PFSK-1 (cell line): Measurements from ENCODE around the gene KLHDC3. TPM values are rescaled to one million over a fixed set of nuclear protein-coding genes. Genes with fewer than 3 reads are reported as not detected.

Source experiments
- FOXP2 ChIP-seq: optimal IDR thresholded peaks from 2 replicates; pipeline ENCODE3; 2011; ENCODE audit warnings: borderline replicate concordance, control low read depth, inconsistent platforms; ENCODE audit not compliant: insufficient read depth; ENCODE audit errors: extremely low read length, extremely low read depth
- POLR2AphosphoS5 ChIP-seq: IDR thresholded peaks from 2 replicates; pipeline ENCODE4 v1.6.1; 2012; ENCODE audit warnings: low read depth, mild to moderate bottlenecking, control low read depth, low read length, moderate library complexity
- SIN3A ChIP-seq: IDR thresholded peaks from 2 replicates; pipeline ENCODE4 v1.6.1; 2012; ENCODE audit warnings: mild to moderate bottlenecking, low read length, moderate library complexity, borderline replicate concordance; ENCODE audit not compliant: insufficient read depth
- TAF1 ChIP-seq: IDR thresholded peaks from 2 replicates; pipeline ENCODE4 v1.6.1; 2012; ENCODE audit warnings: low read length, control low read depth, borderline replicate concordance; ENCODE audit not compliant: insufficient read depth
- polyA plus RNA-seq: library from polyadenylated mRNA; unstranded; fragments of >200 nt; gene quantifications from one replicate; pipeline ENCODE4 v1.2.1, GENCODE V29; 2012; ENCODE audit warnings: low read depth, missing spikeins; ENCODE audit not compliant: insufficient read length
- TF ChIP-seq, protein P1 (sequence below), 2 experiments: IDR thresholded peaks; 2 replicates each; pipeline versions ENCODE4 v1.6.1 to v1.8.0; 2011 to 2012; ENCODE audit warnings: low read depth in 2 of 2, low read length in 2 of 2, control low read depth in 1 of 2, inconsistent platforms in 1 of 2, mild to moderate bottlenecking in 1 of 2, moderate library complexity in 1 of 2; ENCODE audit not compliant: insufficient read depth in 1 of 2

The KLHDC3 gene, protein sequence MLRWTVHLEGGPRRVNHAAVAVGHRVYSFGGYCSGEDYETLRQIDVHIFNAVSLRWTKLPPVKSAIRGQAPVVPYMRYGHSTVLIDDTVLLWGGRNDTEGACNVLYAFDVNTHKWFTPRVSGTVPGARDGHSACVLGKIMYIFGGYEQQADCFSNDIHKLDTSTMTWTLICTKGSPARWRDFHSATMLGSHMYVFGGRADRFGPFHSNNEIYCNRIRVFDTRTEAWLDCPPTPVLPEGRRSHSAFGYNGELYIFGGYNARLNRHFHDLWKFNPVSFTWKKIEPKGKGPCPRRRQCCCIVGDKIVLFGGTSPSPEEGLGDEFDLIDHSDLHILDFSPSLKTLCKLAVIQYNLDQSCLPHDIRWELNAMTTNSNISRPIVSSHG
- polyA plus RNA-seq: 88.9 TPM

DNA sequence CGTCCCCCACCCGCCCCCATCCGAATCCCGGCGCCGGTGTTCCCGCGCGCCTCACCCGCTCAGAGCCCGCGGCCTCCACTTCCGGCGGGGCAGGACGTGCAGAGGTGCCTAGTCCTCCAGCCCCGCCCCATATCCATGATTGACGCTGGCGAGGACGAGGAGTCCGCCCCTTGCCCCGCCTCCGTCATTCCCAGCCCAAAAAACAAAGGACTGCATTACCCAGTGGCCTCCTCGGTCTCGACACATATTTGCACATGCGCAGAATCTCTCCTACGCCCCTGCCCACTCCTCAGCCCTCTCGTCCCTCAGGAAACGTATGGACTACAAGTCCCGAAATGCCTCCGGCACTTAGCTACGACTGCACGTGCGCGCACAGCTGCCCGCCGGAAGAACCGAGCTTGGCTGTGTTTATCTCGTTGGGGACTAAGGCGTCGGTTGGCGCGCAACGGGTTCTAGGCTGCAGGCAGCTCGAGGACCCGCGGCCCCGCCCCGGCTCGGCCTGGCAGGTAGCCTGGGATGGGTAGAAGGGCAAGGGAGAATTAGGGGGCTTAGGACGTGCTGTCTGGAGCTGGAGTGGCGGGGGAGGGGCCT is at the start of gene KLHDC3, which contains the start of gene MEA1:
Gene KLHDC3 (plus strand): TSS at position 407 of the 591 bp plus-strand sequence. CDS start 2,944 bp downstream, outside the sequence.
Gene MEA1 (minus strand): TSS at position 104 of the 591 bp plus-strand sequence. CDS start 133 bp downstream, outside the sequence.
- TF ChIP-seq, protein P1, sequence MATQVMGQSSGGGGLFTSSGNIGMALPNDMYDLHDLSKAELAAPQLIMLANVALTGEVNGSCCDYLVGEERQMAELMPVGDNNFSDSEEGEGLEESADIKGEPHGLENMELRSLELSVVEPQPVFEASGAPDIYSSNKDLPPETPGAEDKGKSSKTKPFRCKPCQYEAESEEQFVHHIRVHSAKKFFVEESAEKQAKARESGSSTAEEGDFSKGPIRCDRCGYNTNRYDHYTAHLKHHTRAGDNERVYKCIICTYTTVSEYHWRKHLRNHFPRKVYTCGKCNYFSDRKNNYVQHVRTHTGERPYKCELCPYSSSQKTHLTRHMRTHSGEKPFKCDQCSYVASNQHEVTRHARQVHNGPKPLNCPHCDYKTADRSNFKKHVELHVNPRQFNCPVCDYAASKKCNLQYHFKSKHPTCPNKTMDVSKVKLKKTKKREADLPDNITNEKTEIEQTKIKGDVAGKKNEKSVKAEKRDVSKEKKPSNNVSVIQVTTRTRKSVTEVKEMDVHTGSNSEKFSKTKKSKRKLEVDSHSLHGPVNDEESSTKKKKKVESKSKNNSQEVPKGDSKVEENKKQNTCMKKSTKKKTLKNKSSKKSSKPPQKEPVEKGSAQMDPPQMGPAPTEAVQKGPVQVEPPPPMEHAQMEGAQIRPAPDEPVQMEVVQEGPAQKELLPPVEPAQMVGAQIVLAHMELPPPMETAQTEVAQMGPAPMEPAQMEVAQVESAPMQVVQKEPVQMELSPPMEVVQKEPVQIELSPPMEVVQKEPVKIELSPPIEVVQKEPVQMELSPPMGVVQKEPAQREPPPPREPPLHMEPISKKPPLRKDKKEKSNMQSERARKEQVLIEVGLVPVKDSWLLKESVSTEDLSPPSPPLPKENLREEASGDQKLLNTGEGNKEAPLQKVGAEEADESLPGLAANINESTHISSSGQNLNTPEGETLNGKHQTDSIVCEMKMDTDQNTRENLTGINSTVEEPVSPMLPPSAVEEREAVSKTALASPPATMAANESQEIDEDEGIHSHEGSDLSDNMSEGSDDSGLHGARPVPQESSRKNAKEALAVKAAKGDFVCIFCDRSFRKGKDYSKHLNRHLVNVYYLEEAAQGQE (IDR thresholded peaks at IDR 0.05; ENCODE audit: insufficient read depth in 1 of 2, low read depth in 2 of 2, low read length in 2 of 2): no peak
- TF ChIP-seq SIN3A (no peak), TAF1 (peak; percentile 65; the same call in 1 of the 2 replicates), FOXP2 (peak; percentile 76), POLR2AphosphoS5 (peak; percentile 64)

DNA sequence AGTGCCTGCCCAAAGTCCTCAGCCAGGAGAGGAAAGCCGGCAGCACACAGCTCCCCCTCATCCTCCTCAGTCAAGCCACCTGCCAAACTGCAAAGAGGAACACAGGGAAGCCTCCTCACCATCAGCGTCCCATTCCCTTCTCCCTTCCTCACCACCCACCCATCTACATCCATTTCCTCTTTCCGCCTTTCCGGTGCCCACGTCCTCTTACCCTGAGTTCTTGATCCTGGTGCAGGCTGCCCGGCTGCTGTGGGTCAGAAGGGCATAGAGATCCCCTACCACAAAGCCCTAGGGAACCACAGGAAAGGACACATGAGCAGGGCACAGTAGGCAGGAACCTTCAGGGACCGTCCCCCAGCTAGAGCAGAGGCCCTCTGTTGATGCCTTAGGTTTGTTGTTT is 47.5 kb upstream of the KLHDC3 start:
- TF ChIP-seq FOXP2 (no peak), TAF1 (no peak), POLR2AphosphoS5 (no peak), SIN3A (no peak)
- TF ChIP-seq, protein P1 (IDR thresholded peaks at IDR 0.05; ENCODE audit: insufficient read depth in 1 of 2, low read depth in 2 of 2, low read length in 2 of 2): no peak

DNA sequence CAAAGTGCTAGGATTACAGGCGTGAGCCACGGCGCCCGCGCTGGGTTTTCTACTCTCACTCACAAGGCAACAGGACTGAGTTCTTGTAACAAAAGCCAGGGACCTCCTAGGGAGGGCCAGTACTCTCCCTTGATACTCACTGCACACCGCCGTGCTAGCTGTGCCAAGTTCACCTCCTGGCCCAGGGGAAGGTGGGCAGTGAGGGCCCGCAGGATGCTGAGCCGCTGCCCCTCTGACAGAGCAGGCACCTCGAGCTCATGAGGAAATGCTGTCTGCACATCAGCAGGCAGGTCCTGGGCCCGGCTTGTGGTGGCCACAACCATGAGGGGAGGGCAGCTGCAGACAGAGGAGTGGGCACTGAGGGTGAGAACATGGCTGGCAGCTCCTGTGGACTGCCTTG is 46.8 kb upstream of the KLHDC3 start:
- TF ChIP-seq, protein P1 (IDR thresholded peaks at IDR 0.05; ENCODE audit: insufficient read depth in 1 of 2, low read depth in 2 of 2, low read length in 2 of 2): no peak
- TF ChIP-seq FOXP2 (no peak), SIN3A (no peak), POLR2AphosphoS5 (no peak), TAF1 (no peak)

DNA sequence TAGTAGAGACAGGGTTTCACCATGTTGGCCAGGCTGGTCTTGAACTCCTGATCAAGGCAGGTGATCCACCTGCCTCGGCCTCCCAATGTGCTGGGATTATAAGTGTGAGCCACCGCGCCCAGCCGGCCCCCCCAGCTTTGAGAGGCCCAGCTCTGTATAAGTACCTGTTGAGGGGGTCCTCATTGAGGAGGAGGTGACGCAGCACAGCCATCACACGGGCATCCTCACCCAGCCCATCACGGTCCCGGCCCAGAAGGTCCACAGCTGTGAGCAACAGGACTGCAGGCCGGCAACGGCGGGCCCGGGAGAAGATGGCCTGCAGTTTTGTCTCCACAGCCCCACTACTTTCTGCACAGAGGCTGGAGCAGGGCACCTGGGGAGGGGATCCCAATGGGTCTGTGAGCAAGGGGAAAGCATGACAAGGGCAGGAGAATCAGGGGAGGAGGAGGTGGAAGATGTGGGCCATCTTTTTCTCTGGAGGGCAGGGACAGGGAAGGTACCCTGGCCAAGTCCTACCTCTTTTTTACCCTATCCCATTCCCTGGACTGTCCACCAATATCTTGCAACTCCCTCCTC is 45.8 kb upstream of the KLHDC3 start:
- TF ChIP-seq POLR2AphosphoS5: no peak
- TF ChIP-seq SIN3A: no peak
- TF ChIP-seq, protein P1 (IDR thresholded peaks at IDR 0.05; ENCODE audit: insufficient read depth in 1 of 2, low read depth in 2 of 2, low read length in 2 of 2): no peak
- TF ChIP-seq TAF1: no peak
- no peak for TF ChIP-seq FOXP2
